Fibroblast of the conjunctiva (primary cell): Measurements from ENCODE around the gene DIAPH3.

Experiments used
- DNase-seq: peaks from one replicate; pipeline ENCODE4 v3.0.0-alpha.2; 2010; ENCODE audit warnings: low read depth

The DIAPH3 gene

DNA sequence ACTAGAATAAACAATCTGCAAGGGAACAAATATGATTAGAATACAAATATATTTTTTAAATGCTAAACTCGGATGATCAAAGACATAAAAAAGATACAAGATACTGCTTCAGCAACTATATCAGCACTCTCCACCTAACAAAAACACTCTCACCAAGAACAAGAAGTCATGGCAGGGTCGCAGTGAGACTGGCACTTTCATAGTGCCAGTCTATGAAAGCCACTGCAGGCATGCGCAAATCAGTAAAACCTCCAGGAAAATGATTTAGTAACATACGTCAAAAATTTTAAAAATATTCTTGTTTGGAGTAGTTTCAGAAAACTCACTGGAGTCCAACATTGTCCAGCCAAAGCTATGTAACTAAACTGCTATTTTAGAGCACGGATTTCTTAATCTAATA is 295.9 kb downstream of the DIAPH3 start:
- DNase-seq, result no peak

DNA sequence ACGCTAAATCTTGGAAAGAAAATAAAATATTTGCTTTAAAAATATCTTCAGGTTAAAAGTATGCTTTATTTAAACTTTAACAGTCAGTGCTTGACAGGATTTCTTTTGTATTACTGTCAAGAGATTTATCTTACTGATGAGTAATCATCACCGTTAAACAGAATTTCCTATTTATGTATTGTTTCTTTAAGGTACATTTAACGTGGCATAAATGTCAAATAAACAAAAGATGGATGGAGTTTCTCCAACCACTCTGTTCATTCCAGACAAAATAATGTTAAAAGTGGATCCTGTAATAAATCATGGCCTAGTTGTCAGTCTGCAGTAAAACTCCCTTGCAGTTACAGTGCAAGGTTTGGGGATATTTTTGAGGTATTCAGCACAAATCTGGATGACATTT is 298.3 kb downstream of the DIAPH3 start:
- DNase-seq, result no peak

DNA sequence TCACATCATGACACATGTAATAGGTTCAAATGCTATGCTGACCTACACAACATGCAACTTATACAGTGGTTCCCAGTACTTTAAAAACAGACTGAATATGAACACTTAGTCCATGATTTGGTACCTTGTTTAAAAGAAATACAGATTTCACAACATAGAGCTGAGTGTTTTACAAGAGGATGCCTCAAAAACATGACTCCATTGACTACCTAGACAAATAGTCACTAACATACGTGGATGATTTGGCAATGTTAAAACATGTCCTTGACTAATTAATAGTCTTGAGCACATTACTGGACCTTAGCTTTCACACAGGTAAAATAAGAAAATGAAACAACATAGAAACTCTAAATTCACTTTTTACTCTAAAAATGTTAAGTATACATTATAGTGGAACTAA is 300.1 kb downstream of the DIAPH3 start:
- DNase-seq, result no peak

DNA sequence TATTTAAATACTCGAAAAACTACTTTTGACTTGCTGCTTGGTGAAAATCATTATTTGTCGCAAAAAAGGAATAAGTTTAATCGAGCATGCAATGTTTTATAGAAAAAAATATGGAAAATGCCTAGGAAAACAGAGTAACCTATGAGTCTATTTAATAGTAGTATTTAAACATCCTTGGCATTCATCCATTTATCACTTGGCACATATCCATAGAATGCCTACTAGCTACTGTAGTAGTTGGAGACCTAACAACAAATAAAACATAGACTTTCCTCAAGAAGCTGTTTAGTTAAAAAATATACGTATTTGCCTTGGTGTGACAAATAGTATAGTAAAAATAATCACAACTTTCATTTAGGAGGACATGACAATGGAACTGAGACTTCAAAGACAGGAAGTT is 302.1 kb downstream of the DIAPH3 start:
- DNase-seq, result no peak

DNA sequence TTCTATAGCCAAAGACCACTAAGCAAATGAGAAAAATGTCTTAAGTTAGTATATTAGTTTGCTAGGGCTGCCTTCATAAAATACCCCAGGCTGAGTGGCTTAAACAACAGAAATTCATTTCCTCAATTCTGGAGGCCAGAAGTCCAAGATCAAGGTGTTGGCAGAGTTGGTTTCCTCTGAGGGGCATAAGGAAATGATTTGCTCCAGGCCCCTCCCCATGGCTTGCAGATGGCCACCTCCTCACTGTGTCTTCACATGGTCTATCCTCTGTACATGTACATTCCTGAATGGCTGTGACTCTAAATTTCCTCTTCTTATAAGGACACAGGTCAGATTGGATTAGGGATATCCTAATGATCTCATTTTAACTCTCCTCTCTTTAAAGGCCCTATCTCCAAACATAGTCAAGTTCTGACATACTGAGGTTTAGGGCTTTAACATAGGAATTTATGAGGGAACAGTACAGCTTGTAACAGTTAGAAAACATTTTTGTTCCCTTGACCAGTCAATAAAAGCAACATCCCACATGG is 307.4 kb downstream of the DIAPH3 start:
- no peak for DNase-seq

DNA sequence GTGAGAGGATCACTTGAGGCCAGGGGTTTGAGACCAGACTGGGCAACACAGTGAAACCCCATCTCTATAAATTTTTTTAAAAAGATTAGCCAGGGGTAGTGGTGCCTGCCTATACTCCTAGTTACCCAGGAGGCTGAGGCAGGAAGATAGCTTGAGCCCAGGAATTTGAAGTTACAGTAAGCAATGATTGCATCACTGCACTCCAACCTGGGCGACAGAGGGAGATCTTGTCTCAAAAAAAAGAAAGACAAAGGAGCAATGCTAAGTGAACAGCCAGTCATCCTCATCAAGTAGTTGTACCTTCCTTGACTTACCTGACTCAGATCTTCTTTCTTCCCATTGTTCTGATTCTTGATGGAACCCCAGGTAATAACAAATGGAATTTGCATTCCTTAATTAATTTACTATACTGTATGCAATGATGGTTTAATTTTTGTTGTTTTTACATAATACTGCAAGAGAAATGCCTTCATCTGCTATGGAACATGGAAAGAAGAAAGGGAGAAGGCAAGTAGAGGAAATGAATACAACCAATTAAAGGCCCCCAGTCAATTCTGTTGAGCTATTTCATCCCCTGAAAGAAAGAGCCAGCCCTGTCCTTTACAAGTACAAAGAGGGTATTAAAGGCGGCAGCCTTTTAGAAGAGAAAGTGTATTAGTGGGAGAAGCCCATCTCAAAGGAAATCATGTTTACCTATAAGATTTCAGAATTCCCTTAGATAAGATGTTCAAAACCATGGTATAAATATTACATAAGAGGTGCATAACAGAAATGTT is 316.7 kb downstream of the DIAPH3 start:
- DNase-seq, result no peak

DNA sequence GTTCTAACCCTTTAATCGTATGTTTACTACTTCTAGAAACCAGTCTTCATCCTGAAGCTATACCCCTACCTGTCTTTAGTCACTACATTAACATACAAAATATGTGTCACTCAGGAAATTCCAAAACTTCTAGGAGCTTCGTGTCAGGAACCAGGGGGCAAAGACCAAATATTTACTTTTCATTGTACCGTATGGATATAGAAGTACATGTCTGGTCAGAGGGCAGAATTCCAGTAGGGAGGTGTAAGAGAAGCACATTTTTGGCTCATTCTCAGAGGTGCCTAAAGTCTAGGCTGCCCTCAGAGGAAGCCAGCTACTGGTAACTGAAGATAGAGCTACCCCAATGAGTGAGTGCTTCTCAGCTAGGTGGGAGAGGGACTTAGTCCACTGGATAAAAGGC is 320.7 kb downstream of the DIAPH3 start:
- DNase-seq, result no peak

DNA sequence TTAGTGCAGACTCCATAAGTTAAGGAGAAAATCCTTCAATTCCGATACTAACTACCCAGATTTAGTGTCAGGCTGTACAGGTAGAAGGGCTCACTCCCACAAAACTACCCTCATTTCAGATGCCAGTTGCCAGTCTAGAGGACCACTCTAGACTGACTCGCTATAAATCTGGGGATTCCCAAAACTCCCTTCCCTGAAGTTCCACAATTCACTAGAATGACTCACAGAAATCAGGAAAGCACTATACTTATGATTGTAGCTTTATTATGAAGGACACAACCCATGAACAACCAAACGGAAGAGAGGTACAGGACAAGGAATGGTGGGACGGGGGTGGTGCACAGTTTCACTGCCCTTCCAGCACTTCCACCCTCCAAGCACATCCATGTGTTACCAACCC is 321.2 kb downstream of the DIAPH3 start:
- no peak for DNase-seq

DNA sequence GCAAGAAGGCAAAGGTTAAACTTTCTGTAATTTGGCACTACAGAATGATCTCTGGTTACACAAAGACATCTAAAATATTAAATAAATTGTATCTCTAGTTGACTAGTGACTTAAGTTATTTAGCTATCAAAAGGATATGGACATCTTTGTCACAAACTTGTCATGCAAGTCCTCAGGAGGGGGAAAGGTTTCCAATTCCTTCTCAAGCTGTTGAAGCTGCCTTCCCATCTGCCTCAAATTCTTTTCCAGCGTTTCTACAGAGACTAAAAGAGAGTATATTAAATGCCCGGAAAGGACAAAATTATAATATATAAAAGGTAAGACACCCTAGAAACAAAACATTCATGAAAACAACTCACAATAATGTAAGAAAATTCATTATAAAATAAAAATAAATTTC is 324.5 kb downstream of the DIAPH3 start:
- no peak for DNase-seq

DNA sequence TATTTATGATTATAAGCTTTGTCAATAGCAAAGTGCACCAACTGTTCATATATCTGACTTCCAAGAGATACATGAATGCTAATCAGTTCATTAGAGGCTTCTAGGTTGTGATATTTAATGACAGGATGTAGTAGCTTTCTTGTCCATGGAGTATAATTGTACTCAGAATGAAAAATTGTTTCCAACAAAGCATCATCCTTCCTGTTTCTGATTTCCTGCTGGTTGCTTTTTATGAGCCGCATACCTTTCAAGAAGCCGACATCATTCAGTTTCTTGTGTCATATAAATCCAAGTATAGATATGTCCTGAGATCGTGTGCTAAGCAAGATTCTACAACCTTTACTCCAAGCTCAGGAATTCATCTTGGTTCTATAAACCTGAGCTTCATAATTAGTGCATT is 326.6 kb downstream of the DIAPH3 start:
- no peak for DNase-seq

DNA sequence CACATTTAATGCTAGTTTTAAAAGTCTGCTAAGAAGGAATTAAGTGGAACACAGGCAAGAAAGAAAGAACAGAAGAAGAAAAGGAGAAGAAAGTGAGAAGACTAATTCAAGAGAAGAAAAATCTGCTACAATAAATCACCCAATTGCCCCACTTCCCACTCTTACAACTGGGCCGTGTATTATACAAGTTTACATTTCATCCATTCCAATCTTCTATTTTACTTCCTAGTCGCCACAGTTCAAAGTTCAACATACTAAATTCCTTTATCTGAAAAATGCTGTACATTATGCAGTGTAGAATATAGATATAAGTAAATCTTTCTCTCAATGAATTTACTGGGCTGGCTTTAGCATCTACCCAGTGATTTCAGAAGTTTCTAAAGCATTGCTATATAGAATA is 328.2 kb downstream of the DIAPH3 start:
- DNase-seq, result no peak

DNA sequence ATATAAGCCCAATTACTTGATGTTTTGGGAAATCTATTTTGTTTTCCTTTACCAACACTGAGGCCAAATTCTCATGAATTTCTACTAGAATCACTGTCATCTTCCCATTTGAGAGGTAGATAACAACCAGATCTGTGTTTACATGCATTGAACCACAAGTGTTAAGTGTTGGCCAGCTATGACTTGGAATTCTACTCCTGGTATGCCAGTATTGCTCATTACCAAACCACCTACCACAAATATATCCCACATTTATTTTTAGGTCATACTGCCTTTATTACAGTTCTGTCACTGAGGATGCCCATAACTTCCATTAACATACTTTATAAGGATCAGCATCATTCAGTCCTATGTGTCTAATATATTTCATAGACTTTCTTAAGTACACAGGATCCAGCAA is 328.9 kb downstream of the DIAPH3 start:
- DNase-seq, result no peak

DNA sequence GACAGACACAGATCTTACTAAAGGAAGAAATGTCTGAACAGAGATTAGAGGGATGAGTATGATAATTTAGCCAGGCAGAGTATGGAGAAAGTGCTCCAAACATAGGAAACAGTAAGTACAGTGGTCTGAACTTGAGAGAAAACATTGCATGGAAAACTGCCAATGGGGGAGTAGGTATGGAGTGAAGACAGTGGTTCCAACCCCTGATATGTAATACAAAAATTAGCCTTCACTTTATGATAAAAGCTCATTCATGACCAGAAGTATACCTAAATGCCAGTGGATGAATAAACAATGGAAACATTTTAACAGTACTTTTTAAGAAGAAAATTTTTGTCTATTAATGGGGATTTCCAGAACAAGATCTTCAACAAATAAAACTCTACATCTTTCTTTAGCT is 334.0 kb downstream of the DIAPH3 start:
- DNase-seq, result no peak

DNA sequence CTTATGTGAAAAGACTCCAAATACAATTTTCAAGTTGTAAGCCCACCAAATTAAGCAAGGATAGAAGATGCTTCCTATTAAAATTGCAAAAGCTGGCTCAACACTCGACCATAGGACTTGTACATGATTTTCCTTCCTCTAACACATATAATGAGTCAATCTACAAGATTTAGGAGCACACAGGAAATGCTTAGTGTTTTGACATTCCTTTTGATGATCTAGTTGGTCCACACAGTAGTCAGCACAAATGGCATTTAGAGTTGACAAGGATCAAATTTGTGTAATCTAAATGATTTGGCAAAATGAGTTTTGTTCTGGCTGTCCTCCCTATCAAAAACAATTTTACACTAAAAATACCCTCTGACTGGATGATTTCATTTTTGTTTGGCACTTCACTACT is 340.2 kb downstream of the DIAPH3 start:
- peak; percentile 17 for DNase-seq

DNA sequence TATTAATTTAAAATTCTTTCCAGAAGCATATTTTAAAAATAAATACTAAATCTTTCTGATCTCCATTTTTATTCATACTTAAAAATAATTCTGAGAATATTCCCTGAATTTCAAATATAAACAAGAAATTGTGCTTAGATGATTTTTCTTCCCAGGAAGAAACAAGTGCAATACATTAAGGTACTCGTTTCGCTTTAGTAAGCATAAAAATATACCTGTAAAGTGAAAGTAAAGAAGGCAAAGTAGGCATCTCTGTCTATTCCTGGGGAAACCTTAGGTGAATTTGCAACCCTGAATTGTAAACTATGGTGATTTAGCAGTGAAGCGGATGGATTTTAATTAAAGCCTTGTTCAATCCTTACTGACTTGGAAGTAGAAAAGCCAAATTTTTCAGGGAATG is 354.2 kb downstream of the DIAPH3 start:
- no peak for DNase-seq

DNA sequence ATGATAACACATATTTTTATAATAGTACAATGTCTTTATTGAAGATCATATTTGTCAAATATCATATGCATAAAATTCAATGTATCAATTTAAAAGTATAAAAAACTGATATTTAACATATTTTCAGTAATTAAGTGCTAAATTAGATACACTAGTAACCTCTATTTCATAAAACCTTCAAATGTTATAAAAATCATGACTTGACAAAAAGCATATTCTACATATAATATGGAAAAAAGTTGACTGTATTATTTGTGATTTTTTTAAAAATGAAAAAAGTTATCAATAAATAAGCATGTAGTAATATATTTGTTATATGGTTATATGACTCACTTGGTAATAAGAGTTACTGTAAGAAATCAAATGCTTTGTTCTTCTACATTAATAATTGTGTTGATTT is 356.9 kb downstream of the DIAPH3 start:
- no peak for DNase-seq

DNA sequence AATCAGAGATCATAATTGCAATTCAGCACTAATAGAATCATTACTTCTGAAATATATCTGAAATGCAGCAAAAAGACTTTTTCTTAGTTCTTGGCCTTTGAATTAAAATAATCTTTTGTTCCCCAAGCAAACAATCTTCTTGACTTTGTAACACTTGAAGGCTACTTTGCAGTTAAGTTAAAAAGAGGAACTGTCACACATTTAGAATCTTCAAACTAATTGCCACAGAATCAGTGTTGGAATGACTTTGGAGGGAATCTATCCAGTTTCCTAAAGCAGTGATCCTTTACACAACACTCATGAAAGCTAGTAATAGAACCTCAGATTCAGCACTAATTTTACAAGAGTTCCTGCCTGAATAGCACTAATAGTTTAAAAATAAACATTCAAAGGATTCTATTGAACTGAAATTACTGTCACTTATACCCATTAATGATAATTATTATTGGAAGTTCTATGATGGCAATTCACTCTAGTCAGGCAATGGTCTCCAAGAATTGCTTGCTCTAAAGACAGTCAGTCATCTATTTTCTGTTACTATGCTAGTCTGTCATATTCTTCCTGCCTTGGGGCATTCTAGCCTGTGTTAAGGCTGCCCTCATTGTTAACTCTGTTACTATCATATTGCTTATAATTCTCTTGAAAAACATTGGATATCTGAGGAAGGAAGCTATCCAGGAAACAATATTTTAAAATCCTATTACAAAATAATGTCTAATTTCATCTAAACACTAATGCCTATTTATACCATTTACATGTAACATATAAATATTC is 362.4 kb downstream of the DIAPH3 start:
- no peak for DNase-seq

DNA sequence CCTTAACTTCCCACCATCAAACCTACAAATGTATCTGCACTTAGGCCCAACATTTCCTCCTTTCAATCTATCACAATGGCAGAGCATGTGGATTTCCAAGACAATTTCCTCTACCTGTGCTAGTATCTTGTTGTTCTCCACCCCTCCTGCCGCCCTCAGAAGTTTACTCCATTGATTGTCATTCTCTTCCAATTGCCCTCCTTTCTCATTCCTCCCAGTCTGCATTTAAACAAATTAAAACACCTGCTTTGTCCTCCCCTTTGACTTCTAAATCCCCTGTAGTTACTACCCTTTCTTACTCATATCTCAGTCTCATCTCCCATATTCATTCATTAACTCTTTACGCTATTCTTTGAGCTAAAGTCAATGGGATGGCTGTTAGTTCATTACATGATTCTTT is 370.6 kb downstream of the DIAPH3 start:
- no peak for DNase-seq

DNA sequence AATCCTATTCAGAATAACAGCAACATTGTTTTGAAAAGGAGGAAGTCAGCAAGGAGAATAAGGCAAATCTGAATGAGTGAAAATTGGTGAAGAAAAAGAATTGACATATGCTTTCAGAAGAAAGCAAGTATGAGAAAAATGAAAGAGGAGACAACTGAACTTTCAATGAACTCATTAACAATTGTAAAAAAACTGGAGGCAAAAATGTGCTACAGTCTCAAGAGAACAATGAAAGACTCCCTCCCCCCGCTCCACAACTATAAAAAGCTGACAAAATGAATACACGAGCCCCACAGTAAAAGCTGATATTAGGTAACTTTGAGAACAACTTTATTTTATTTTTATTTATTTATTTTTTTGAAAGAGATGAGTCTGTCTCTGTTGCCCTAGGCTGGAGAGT is 373.1 kb downstream of the DIAPH3 start:
- no peak for DNase-seq

DNA sequence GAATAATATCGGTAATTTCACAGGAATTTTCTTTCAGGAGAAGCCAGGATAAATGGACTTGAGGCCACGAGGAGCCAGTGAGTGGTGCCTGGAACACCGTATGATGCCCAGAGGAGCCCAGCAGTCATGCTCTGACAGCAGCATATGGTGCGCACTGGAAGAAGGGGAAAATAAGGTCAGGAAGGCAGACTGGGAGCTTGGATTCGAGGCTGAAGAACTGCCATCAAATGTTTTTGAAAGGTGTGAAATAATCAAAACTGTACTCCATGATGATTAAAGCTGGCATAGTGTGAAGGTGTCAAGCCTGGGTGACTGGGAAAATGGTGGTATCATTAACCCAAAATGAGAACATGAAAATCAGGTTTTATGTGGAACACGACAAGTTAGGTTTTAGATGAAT is 374.2 kb downstream of the DIAPH3 start:
- no peak for DNase-seq

DNA sequence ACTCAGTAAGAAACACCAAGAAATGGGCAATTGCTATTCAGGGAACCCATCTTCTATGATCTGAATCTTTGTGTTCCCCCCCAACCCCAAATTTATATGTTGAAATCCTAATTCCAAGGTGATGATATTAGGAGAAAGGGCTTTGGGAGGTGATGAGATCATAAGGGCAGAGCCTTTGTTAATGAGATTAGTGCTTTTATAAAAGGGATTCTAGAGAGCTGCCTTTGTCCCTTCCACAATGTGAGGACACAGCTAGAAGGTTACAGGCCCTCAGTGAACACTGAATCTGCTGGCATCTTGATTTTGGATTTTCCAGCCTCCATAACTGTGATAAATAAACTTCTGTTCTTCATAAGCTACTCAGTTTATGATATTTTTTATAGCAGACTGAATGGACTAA is 376.0 kb downstream of the DIAPH3 start:
- no peak for DNase-seq

DNA sequence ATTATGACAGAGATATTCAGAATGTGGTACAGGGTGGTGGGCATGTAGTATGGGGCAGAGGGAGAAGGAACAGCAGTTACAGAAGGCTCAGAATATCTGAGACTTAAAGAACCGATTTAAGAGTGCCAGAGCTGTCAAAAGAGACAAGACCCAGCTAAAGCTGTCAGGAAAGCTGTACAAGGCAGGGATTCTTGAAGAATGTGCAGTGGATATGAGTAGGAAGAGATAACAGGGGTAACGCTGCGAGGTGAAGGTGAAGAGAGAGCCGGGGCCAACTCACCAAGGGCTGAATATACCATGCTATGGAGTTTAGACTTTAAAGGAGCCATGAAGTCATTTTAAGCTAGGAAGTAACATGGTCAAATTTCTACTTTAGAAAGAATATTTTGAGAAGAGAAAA is 381.0 kb downstream of the DIAPH3 start:
- no peak for DNase-seq

DNA sequence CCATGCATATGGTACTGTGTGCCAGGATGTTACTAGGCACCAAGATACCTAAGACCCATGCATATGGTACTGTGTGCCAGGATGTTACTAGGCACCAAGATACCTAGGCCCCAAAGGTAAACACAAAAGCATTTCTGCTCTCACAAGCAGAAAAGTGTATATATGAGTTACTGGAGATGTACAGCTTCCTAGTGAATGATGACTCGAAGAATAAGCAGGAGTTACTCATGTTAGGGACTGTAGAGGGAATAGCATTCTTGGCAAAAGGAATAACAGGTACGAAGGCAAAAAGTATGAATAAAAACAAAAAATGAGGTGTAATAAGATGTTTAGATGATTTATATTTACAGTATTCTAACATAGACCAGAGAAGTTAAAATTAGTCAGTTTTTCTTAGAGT is 383.7 kb downstream of the DIAPH3 start:
- DNase-seq, result no peak
